DMS153 treated with DMSO at 0.1 percent for 48 hours (cell line): ENCODE measurements around the gene DNM1.

ENCODE experiments used
- DNase-seq: peaks from one replicate; lab custom pipeline; 2025; ENCODE audit not compliant: unreplicated experiment; lab: John Stamatoyannopoulos, UW

Gene DNM1

GRCh38 chr9:128204858-128205257, 1.7 kb downstream of the DNM1 start:
- DNase-seq, result no peak

- no peak for DNase-seq
These were observed 2.2 kb downstream of the DNM1 start for GRCh38 chr9:128205296-128205944.

GRCh38 chr9:128206484-128206883, 3.3 kb downstream of the DNM1 start:
- DNase-seq, result no peak

- DNase-seq, result no peak
These were observed 4.0 kb downstream of the DNM1 start for GRCh38 chr9:128206916-128207910.

- DNase-seq, result no peak
These were observed 5.2 kb downstream of the DNM1 start for GRCh38 chr9:128208386-128208785.

- DNase-seq, result no peak
These were observed 5.9 kb downstream of the DNM1 start for GRCh38 chr9:128208946-128209669.

- no peak for DNase-seq
These were observed 8.2 kb downstream of the DNM1 start for GRCh38 chr9:128211186-128211980.

GRCh38 chr9:128211981-128212281, 8.8 kb downstream of the DNM1 start:
- no peak for DNase-seq

- no peak for DNase-seq
These were observed 10.7 kb downstream of the DNM1 start for GRCh38 chr9:128213746-128214497.

GRCh38 chr9:128214571-128215490, 11.7 kb downstream of the DNM1 start:
- DNase-seq, result no peak

- no peak for DNase-seq
These were observed 12.6 kb downstream of the DNM1 start for GRCh38 chr9:128215491-128216409.

- no peak for DNase-seq
These were observed 13.8 kb downstream of the DNM1 start for GRCh38 chr9:128216781-128217553.

- DNase-seq, result no peak
These were observed 15.0 kb downstream of the DNM1 start for GRCh38 chr9:128218172-128218517.

GRCh38 chr9:128218518-128219389, 15.6 kb downstream of the DNM1 start:
- peak; percentile 95 for DNase-seq

- DNase-seq, result no peak
These were observed 16.7 kb downstream of the DNM1 start for GRCh38 chr9:128219831-128220230.

GRCh38 chr9:128222026-128222425, 18.8 kb downstream of the DNM1 start:
- no peak for DNase-seq
